Naive thymus-derived CD8-positive, alpha-beta T cell (primary cell): ENCODE data around the gene DNAI1. TPM values are rescaled to one million over a fixed set of nuclear protein-coding genes. Genes with fewer than 3 reads are reported as not detected.

Source experiments
- ATAC-seq, 2 donors: fragments of 150-1000 bp; cut with Tn5 transposase in 1 of 2; sonication (Bioruptor Pico), chemical (Tn5 transposase) in 1 of 2; 1 replicate in 1 of 2; 2 replicates in 1 of 2; pipeline ENCODE4 v1.10.0; 2021; ENCODE audit warnings: mild to moderate bottlenecking in 2 of 2, moderate library complexity in 2 of 2
- POLR2A ChIA-PET: fragments of 350-600 bp; sonication (Branson Sonifier 250); formaldehyde crosslinking; loops from one replicate; lab custom pipeline; 2021; ENCODE audit warnings: antibody characterized with exemption; lab: Charles Lee
- DNase-seq, 10 donors: peaks; one replicate each; pipeline versions ENCODE4 v3.0.0 to v3.0.0-alpha.2; 2020 to 2022
- H3K27ac Mint-ChIP-seq, 10 donors: one replicate each; pipeline ENCODE4 v1.8.0; 2020 to 2022; ENCODE audit warnings: mild to moderate bottlenecking in 10 of 10, mixed read lengths in 10 of 10, moderate library complexity in 4 of 10, inconsistent platforms in 1 of 10
- H3K27me3 Mint-ChIP-seq, 5 donors: one replicate each; pipeline ENCODE4 v1.8.0; 2021 to 2022; ENCODE audit warnings: mixed read lengths in 5 of 5
- H3K36me3 Mint-ChIP-seq, 3 donors: one replicate each; pipeline ENCODE4 v1.8.0; 2020 to 2022; ENCODE audit warnings: mixed read lengths in 3 of 3, mild to moderate bottlenecking in 2 of 3, inconsistent platforms in 1 of 3
- H3K4me1 Mint-ChIP-seq, 4 donors: one replicate each; pipeline ENCODE4 v1.8.0; 2021 to 2022; ENCODE audit warnings: mixed read lengths in 4 of 4
- H3K4me3 Mint-ChIP-seq, 10 donors: one replicate each; pipeline ENCODE4 v1.8.0; 2020 to 2022; ENCODE audit warnings: mild to moderate bottlenecking in 10 of 10, mixed read lengths in 10 of 10, moderate library complexity in 6 of 10, inconsistent platforms in 1 of 10
- H3K9me3 Mint-ChIP-seq, 9 donors: one replicate each; pipeline ENCODE4 v1.8.0; 2020 to 2022; ENCODE audit warnings: mixed read lengths in 9 of 9, mild to moderate bottlenecking in 3 of 9, inconsistent platforms in 1 of 9, moderate library complexity in 1 of 9
- polyA plus RNA-seq, 3 donors: library from polyadenylated mRNA; unstranded; fragments of 300-500 nt; fragmentation: Illumina TruSeq; gene quantifications; one replicate each; pipeline ENCODE4 v1.2.3, GENCODE V29; 2021
- total RNA-seq, 8 experiments: library from RNA in 2 of 8; stranded (reverse) in 2 of 8; gene quantifications; one replicate each; pipeline ENCODE4 v1.2.3 and lab custom pipeline; 2021 to 2026

Gene DNAI1
- total and polyA plus RNA-seq, 5 experiments from 2014 or later: not detected

DNA sequence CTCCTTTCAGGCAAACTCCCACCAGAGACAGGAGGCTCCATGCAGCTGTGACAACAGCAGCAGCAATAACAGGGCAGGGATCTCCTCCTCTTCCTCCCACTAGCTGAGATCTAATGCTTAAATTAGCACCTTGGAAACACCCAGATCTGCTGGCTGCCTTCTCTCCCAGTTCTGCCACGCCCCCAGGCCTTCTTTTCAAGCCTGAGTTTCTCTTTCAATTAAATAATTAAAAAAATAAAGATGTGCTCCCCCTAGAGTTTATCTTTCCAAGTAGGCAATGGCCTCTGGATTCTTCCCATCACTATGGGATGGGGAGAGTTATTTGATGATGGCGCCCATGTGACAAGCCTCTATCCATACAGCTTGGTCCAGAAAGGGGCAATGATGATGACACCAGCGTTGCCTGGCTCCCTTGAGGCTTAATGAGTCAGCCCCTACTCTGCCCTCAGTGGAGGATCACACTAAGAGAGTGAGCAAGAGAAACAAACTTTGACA, 4.0 kb upstream of the DNAI1 start:
- peaks cover 0 to 2% (median 0%) of the 10 kb centered on the region in 3 donors for H3K36me3 Mint-ChIP-seq
- no peaks in the 10 kb centered on the region for H3K27me3 Mint-ChIP-seq
- ATAC-seq (no peak), DNase-seq (no peak)
- POLR2A ChIA-PET: no interaction called here
- peaks cover 23 to 72% (median 39%) of the 10 kb centered on the region in 4 donors for H3K4me1 Mint-ChIP-seq
- peak overlapping the region in 1 of 10 donors; percentile 38 for H3K27ac Mint-ChIP-seq
- no peaks in the 10 kb centered on the region for H3K9me3 Mint-ChIP-seq
- H3K4me3 Mint-ChIP-seq: no peak overlapping the region

DNA sequence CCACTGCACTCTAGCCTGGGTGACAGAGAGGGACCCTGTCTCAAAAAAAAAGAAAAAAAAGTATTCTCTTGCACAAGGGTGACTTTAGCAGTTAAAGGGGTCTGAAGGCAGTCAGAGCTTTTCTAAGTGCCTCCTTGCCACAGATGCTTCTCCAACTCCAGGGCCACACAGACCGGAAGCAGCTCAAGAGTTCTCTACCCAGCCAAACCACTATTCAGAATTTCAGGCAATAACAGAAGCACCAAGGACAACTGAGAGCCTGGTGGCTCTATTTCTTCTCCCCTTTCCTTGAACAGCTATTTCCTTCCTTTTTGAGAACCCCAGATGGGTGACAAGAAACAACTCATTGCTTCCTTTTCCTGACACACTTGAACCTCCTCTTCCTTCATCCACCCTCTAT, 2.5 kb upstream of the DNAI1 start:
- POLR2A ChIA-PET: interaction anchor here (0.8 to 1.6 kb wide), 2 partner anchors 10 to 75 kb away, joined by 3 to 4 read pairs; no protein-coding TSS in a partner anchor
- Mint-ChIP-seq H3K27ac (peak overlapping the region in 1 of 10 donors; percentile 26), H3K27me3 (peaks cover 0 to under 1% (median 0%) of the 10 kb centered on the region in 5 donors), H3K9me3 (no peaks in the 10 kb centered on the region), H3K4me1 (peaks cover 22 to 72% (median 41%) of the 10 kb centered on the region in 4 donors), H3K4me3 (peak overlapping the region in 7 of 10 donors; percentile 0 to 69 (median 50)), H3K36me3 (no peaks in the 10 kb centered on the region)
- no peak for ATAC-seq
- no peak for DNase-seq

DNA sequence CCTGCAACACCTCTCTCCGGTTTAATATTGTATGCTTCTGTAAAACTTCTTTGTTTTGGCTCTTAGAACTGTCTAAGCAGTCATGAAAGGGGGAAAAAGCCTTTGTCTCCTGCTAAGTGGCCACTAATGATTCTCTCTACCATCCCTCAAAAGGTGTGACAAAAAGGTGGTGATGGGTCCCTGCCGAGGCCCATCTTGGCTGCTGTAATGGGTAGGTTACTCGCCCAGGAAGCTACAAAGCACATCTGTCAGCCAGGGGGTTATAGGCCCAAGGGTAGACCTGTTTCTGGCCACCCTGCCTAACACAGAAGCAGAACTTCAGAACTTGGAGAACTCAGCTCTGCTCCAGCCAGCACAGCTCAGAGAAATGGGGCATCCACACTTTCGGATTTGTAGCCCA, 1.9 kb upstream of the DNAI1 start:
- DNase-seq (no peak), ATAC-seq (no peak)
- Mint-ChIP-seq H3K4me3 (peak overlapping the region; percentile 88 to 94 (median 92)), H3K27ac (peak overlapping the region in 1 of 10 donors; percentile 30), H3K4me1 (peaks cover 20 to 66% (median 40%) of the 10 kb centered on the region in 4 donors), H3K9me3 (no peaks in the 10 kb centered on the region), H3K27me3 (peaks cover 0 to 6% (median 0%) of the 10 kb centered on the region in 5 donors), H3K36me3 (no peaks in the 10 kb centered on the region)
- POLR2A ChIA-PET: interaction anchor here (0.8 kb wide), 1 partner anchor 76 kb away, joined by 3 read pairs; no protein-coding TSS in a partner anchor

DNA sequence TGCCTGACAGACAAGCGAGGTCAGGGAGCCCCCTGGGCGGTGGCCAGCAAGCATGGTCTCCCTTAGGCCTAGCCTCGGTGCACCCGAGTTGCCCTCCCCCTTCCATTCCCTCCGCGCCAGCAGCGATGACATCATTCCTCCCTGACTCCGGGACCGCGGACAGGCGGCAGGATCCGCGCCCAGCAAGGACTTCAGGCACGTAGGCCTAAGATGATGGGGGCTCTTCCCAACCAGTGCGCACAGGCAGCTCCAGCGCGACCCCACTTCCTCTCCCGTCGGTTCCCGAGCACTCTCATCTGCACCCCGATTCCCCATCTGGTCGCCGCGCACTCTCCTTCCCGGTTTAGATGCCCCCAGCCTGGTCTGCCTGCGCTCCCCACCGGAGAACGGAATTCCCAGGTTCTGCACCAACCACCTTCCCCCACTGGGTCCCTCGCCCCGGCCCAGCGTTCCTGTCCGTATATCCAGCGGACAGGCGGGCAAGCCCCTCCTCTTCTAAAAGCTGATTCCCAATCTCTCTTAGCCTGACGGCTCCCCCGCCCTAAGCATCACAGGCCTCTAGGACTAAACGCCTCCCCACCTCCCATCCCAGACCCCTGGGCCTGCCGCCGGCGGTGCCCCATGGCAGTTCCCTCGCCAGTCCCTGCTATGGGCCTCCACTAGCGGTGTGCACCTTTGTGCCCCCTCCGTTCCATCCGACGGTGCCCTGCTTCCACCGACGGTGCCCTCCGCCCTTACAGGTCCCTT, 1.2 kb upstream of the DNAI1 start:
- DNase-seq (peak in 4 of 10 donors; percentile 3 to 26 (median 10)), ATAC-seq (peak in 1 of 2 donors; percentile 9)
- H3K27ac Mint-ChIP-seq: peak overlapping the region in 9 of 10 donors; percentile 32 to 89 (median 76)
- peaks cover 0 to 11% (median 0%) of the 10 kb centered on the region in 5 donors for H3K27me3 Mint-ChIP-seq
- H3K36me3 Mint-ChIP-seq: no peaks in the 10 kb centered on the region
- POLR2A ChIA-PET: no interaction called here
- peak overlapping the region; percentile 88 to 94 (median 92) for H3K4me3 Mint-ChIP-seq
- no peaks in the 10 kb centered on the region for H3K9me3 Mint-ChIP-seq
- H3K4me1 Mint-ChIP-seq: peaks cover 20 to 62% (median 39%) of the 10 kb centered on the region in 4 donors

DNA sequence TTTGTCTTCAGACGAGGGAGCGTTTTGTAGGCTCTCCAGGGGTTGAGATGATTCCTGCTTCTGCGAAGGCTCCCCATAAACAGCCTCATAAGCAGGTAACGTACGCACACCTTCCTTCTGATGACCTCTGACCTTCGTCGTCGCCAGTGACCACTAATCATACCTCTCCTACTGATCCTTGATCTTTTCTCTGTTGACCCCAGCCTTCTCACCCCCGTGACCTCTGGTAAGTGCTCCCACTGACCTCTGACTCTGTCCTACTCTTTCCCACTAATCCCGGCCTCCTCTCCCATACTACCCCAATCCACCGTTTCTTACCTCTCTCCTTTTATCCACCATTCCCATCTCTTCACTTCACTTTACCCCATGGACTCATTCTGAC, 345 bp downstream of the DNAI1 start:
- DNase-seq (no peak), ATAC-seq (peak in 1 of 2 donors; percentile 1)
- Mint-ChIP-seq H3K9me3 (no peaks in the 10 kb centered on the region), H3K27me3 (peaks cover 0 to 12% (median 0%) of the 10 kb centered on the region in 5 donors), H3K27ac (peak overlapping the region; percentile 4 to 91 (median 80)), H3K4me3 (peak overlapping the region; percentile 81 to 95 (median 92)), H3K4me1 (peaks cover 17 to 49% (median 36%) of the 10 kb centered on the region in 4 donors), H3K36me3 (no peaks in the 10 kb centered on the region)
- POLR2A ChIA-PET: interaction anchor here (0.9 to 1.0 kb wide), 2 partner anchors 206 to 410 kb away, joined by 3 to 5 read pairs; partner anchors contain the start of gene UBAP2

DNA sequence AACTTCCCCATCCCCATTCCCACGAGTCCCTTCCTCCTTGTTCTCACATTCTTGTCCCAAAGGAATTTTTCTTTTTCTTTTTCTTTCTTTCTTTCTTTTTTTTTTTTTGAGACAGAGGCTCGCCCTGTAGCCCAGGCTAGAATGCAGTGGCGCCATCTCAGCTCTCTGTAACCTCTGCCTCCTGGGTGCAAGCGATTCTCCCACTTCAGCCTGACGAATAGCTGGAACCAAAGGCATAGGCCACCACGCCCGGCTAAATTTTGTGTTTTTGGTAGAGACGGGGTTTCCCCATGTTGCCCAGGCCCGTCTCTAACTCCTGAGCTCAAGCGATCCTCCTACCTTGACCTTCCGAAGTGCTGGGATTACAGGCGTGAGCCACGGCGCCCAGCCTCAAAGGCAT, 751 bp downstream of the DNAI1 start:
- H3K27ac Mint-ChIP-seq: peak overlapping the region in 7 of 10 donors; percentile 28 to 91 (median 81)
- POLR2A ChIA-PET: interaction anchor here (1.0 kb wide), 1 partner anchor 20 kb away, joined by 3 read pairs; no protein-coding TSS in a partner anchor
- H3K4me3 Mint-ChIP-seq: peak overlapping the region; percentile 81 to 95 (median 92)
- no peak for DNase-seq
- no peak for ATAC-seq
- peaks cover 0 to 12% (median 0%) of the 10 kb centered on the region in 5 donors for H3K27me3 Mint-ChIP-seq
- no peaks in the 10 kb centered on the region for H3K9me3 Mint-ChIP-seq
- no peaks in the 10 kb centered on the region for H3K36me3 Mint-ChIP-seq
- peaks cover 16 to 45% (median 36%) of the 10 kb centered on the region in 4 donors for H3K4me1 Mint-ChIP-seq

DNA sequence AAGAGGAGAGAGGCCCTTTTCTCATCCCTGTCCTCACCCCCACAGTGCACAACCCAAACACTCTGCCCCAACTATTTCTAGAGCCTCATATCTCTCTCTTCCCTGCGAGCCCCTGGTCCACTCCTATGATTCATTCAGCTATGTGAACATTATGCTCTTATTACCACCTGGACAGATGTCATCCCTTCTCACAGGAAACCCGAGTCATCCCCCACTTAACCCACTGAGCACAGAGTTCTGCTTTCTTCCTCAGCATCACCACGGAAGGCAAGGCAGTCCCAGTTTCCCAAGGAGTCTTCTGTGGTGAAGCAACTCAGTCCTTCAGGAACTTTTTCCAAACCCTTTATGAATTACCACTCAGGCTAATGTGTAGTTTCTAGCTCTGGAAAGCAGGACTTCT, 1.3 kb downstream of the DNAI1 start:
- no peaks in the 10 kb centered on the region for H3K9me3 Mint-ChIP-seq
- peak overlapping the region in 4 of 10 donors; percentile 8 to 92 (median 38) for H3K4me3 Mint-ChIP-seq
- no peak for ATAC-seq
- peak overlapping the region in 6 of 10 donors; percentile 4 to 90 (median 54) for H3K27ac Mint-ChIP-seq
- H3K27me3 Mint-ChIP-seq: peaks cover 0 to 12% (median 0%) of the 10 kb centered on the region in 5 donors
- peaks cover 16 to 40% (median 33%) of the 10 kb centered on the region in 4 donors for H3K4me1 Mint-ChIP-seq
- POLR2A ChIA-PET: interaction anchor here (0.5 to 1.0 kb wide), 2 partner anchors 9 to 21 kb away, joined by 3 to 4 read pairs; no protein-coding TSS in a partner anchor
- DNase-seq: no peak
- no peaks in the 10 kb centered on the region for H3K36me3 Mint-ChIP-seq

DNA sequence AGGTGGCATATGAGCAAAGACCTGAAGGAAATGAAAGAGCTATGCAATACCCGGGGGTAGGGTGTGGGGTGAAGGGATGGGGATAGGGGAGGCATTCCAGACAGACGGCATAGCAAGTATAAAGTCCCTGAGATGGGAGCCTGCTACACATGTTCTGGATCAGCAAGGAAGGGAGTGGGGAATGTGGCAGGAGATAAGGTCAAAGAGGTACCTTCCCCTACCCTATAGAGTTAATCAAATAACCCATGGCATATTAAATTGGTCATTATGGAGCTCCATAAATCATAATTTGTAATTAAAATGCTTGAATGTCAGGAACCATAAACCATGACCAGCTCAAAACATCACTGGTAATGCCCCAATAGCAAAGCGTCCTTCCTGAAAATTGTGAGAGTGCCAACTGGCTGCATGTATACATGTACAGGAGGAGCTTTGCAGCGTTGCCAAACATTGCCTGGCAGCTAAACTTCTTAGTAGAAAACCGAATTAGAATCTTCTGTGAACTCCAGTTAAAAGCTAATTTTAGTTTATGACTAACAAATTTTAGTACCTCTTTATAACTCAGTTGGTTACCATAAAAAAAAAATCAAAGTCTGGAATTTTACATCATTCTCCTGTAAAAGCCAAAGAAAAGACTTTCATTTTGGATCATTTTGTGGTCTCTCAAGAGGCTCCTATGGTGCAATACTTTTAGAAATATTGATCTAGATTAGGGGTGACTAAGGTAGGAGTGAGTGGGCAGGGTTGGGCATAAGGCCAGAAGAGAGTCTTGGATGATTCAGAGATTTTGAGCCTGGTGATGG, 4.7 kb downstream of the DNAI1 start:
- no peak for ATAC-seq
- peaks cover 0 to 20% (median 0%) of the 10 kb centered on the region in 5 donors for H3K27me3 Mint-ChIP-seq
- POLR2A ChIA-PET: interaction anchor here (0.7 kb wide), 1 partner anchor 84 kb away, joined by 3 read pairs; no protein-coding TSS in a partner anchor
- no peak for DNase-seq
- no peaks in the 10 kb centered on the region for H3K9me3 Mint-ChIP-seq
- no peak overlapping the region for H3K4me3 Mint-ChIP-seq
- peaks cover 4 to 16% (median 9%) of the 10 kb centered on the region in 4 donors for H3K4me1 Mint-ChIP-seq
- no peaks in the 10 kb centered on the region for H3K36me3 Mint-ChIP-seq
- no peak overlapping the region for H3K27ac Mint-ChIP-seq

DNA sequence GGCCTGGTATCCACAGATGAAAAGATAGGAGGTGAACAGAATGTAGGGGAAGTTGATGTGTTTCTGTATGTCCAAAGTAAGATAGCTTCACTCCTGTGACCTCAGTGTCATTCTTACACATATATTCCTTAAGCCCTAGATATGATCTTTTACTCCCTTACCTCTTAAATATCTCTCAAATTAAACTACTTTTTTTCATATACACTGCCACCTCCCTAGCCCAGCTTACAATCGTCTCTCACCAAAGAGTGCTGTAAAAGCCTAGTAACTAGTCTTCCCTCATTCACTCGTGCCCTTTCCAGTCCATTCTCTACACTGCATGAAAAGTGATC, 5.3 kb downstream of the DNAI1 start:
- POLR2A ChIA-PET: no interaction called here
- peaks cover 0 to 21% (median 0%) of the 10 kb centered on the region in 5 donors for H3K27me3 Mint-ChIP-seq
- H3K4me1 Mint-ChIP-seq: peaks cover 3 to 10% (median 4%) of the 10 kb centered on the region in 4 donors
- H3K9me3 Mint-ChIP-seq: no peaks in the 10 kb centered on the region
- H3K36me3 Mint-ChIP-seq: no peaks in the 10 kb centered on the region
- H3K4me3 Mint-ChIP-seq: no peak overlapping the region
- no peak overlapping the region for H3K27ac Mint-ChIP-seq
- DNase-seq (no peak), ATAC-seq (no peak)

DNA sequence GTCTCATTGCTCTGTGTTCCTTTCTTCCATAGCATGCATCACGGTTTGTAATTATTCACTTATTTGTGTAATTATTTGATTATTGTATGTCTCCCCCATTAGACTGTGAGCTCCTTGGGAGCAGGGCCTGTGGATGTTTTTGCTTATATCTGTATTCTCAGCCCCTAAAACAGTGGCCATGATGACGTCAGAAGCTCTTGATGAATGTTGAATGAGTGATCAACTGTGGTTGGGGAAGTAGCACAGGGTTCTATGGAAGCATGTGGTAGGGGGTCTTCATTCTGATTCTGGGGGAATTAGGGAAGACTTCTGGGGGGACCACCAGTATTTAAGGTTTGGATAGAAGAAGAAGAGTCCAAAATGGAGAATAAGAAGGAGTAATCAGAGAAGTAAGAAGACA, 6.0 kb downstream of the DNAI1 start:
- POLR2A ChIA-PET: no interaction called here
- no peak for DNase-seq
- H3K27ac Mint-ChIP-seq: no peak overlapping the region
- no peak overlapping the region for H3K4me3 Mint-ChIP-seq
- H3K27me3 Mint-ChIP-seq: peaks cover 0 to 23% (median 0%) of the 10 kb centered on the region in 5 donors
- no peak for ATAC-seq
- H3K4me1 Mint-ChIP-seq: peaks cover 0 to 3% (median 1%) of the 10 kb centered on the region in 4 donors
- H3K36me3 Mint-ChIP-seq: no peaks in the 10 kb centered on the region
- H3K9me3 Mint-ChIP-seq: no peaks in the 10 kb centered on the region

DNA sequence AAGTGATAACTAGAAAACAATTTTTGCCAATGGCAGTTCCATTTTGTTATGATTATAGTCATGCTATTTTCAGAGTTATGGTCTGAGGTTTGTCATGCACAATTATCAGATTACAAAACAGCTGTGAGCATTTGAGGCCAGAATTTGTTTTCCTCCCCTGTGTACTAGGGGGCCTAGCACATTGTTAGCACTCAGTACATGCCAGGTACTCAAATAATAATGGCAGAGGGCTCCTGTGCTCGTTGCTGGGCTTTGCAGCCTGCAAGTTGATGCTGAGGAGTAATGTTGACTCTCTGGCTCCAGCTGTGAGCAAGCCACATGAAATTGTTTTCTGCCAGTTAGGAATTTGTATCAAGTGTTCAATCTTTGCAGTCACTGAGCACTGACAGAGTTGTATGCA, 6.9 kb downstream of the DNAI1 start:
- no peak overlapping the region for H3K4me3 Mint-ChIP-seq
- no peaks in the 10 kb centered on the region for H3K9me3 Mint-ChIP-seq
- POLR2A ChIA-PET: no interaction called here
- H3K27ac Mint-ChIP-seq: no peak overlapping the region
- H3K36me3 Mint-ChIP-seq: no peaks in the 10 kb centered on the region
- peaks cover 0 to 23% (median 0%) of the 10 kb centered on the region in 5 donors for H3K27me3 Mint-ChIP-seq
- DNase-seq (no peak), ATAC-seq (no peak)
- no peaks in the 10 kb centered on the region for H3K4me1 Mint-ChIP-seq

DNA sequence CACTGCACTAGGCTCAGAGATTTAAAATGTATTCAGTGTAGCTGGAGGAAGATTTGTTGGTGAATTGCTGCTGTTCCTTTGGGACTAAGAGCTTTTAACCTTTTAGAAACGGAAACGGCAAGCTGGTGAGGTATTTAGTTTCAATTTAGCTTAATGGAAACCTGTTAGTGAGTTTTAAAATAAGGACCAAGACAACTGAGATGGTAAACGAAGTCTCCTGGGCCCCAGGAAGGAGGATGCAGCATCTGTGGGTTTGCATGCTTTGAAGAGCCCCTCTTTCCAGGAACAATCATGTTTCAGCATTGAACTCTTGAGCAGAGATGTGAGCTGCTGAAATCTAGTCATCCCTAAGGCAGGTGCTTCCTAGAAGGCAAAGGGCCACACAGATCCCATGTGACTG, 16.5 kb downstream of the DNAI1 start:
- H3K9me3 Mint-ChIP-seq: no peaks in the 10 kb centered on the region
- ATAC-seq (no peak), DNase-seq (no peak)
- H3K4me3 Mint-ChIP-seq: no peak overlapping the region
- POLR2A ChIA-PET: interaction anchor here (0.6 kb wide), 1 partner anchor 686 kb away, joined by 3 read pairs; no protein-coding TSS in a partner anchor
- H3K27me3 Mint-ChIP-seq: peaks cover 1 to 20% (median 6%) of the 10 kb centered on the region in 5 donors
- no peak overlapping the region for H3K27ac Mint-ChIP-seq
- H3K36me3 Mint-ChIP-seq: no peaks in the 10 kb centered on the region
- H3K4me1 Mint-ChIP-seq: no peaks in the 10 kb centered on the region
